Activated T-helper 1 cell treated with anti-CD3 and anti-CD28 coated beads, Interleukin-2, amount 50 U/mL, for 16 hours (primary cell): Measurements from ENCODE around the gene GRID1.

ENCODE experiments used
- DNase-seq, 2 donors: peaks; one replicate each; pipeline ENCODE4 v3.0.0-alpha.2; 2020; ENCODE audit warnings: low read depth in 1 of 2, low spot score in 1 of 2

Gene GRID1

GRCh38 chr10:86315549-86315942 lies 51.0 kb downstream of the GRID1 start:
- DNase-seq: no peak

GRCh38 chr10:86314616-86315548 lies 51.7 kb downstream of the GRID1 start:
- no peak for DNase-seq

- DNase-seq: no peak
Observed at GRCh38 chr10:86313621-86314041, 53.0 kb downstream of the GRID1 start.

- no peak for DNase-seq
Observed at GRCh38 chr10:86312701-86313270, 53.8 kb downstream of the GRID1 start.

GRCh38 chr10:86311906-86312305 lies 54.7 kb downstream of the GRID1 start:
- no peak for DNase-seq

GRCh38 chr10:86311190-86311589 lies 55.4 kb downstream of the GRID1 start:
- no peak for DNase-seq

- no peak for DNase-seq
Observed at GRCh38 chr10:86310702-86311101, 55.9 kb downstream of the GRID1 start.

GRCh38 chr10:86310291-86310690 lies 56.3 kb downstream of the GRID1 start:
- no peak for DNase-seq

GRCh38 chr10:86308056-86308455 lies 58.5 kb downstream of the GRID1 start:
- no peak for DNase-seq

- no peak for DNase-seq
Observed at GRCh38 chr10:86306628-86307278, 59.8 kb downstream of the GRID1 start.

- no peak for DNase-seq
Observed at GRCh38 chr10:86305521-86305920, 61.1 kb downstream of the GRID1 start.

- no peak for DNase-seq
Observed at GRCh38 chr10:86304436-86304835, 62.2 kb downstream of the GRID1 start.

GRCh38 chr10:86303626-86304025 lies 63.0 kb downstream of the GRID1 start:
- DNase-seq: no peak

- no peak for DNase-seq
Observed at GRCh38 chr10:86301971-86302370, 64.6 kb downstream of the GRID1 start.

- DNase-seq: no peak
Observed at GRCh38 chr10:86300931-86301830, 65.4 kb downstream of the GRID1 start.

GRCh38 chr10:86300399-86300925 lies 66.1 kb downstream of the GRID1 start:
- no peak for DNase-seq

- no peak for DNase-seq
Observed at GRCh38 chr10:86299562-86299961, 67.0 kb downstream of the GRID1 start.

GRCh38 chr10:86298501-86299001 lies 68.0 kb downstream of the GRID1 start:
- DNase-seq: no peak

GRCh38 chr10:86295791-86296190 lies 70.8 kb downstream of the GRID1 start:
- DNase-seq: no peak

GRCh38 chr10:86295351-86295750 lies 71.2 kb downstream of the GRID1 start:
- no peak for DNase-seq
